ENCODE results near the gene ACTRT3.

DNA sequence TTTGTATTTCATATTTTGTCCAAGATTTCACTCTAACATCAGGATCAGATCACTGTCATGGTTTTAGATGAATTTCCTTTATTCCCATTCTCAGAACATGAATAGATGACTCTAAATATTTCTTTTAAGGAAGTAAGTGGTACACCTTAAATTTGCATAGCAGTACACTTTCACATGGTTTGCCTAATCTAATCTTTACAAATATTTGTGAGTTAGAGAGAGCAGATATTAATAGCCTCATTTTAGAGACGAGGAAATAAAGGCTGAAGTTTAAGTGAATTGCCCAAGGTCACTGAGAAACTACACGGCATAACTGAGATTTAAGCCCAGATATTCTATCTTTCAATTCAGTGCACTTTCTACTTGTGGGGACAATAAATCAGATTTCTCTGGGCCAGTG is 18.7 kb downstream of the ACTRT3 start:
- TF ChIP-seq ZNF274 (IDR thresholded peaks at IDR 0.05; ENCODE audit: low read depth, low read length) (no peak), YY1 (IDR thresholded peaks at IDR 0.05; ENCODE audit: insufficient read depth, insufficient read length) (no peak), SUZ12 (IDR thresholded peaks at IDR 0.05; ENCODE audit: extremely low read depth, insufficient read depth, insufficient read length) (no peak)
